GM21576 (cell line): ENCODE results near the gene PPIP5K2.
"Not testable (repeated sequence)": the region's sequence is repeated elsewhere in the genome, so short reads cannot be mapped to it uniquely, and the experiment has no call there.

ENCODE experiments used
- ATAC-seq: cut with Tn5 transposase; IDR thresholded peaks from one replicate; pipeline ENCODE4 v1.9.1; 2021; ENCODE audit warnings: mild to moderate bottlenecking, moderate library complexity; ENCODE audit not compliant: unreplicated experiment

The PPIP5K2 gene

DNA sequence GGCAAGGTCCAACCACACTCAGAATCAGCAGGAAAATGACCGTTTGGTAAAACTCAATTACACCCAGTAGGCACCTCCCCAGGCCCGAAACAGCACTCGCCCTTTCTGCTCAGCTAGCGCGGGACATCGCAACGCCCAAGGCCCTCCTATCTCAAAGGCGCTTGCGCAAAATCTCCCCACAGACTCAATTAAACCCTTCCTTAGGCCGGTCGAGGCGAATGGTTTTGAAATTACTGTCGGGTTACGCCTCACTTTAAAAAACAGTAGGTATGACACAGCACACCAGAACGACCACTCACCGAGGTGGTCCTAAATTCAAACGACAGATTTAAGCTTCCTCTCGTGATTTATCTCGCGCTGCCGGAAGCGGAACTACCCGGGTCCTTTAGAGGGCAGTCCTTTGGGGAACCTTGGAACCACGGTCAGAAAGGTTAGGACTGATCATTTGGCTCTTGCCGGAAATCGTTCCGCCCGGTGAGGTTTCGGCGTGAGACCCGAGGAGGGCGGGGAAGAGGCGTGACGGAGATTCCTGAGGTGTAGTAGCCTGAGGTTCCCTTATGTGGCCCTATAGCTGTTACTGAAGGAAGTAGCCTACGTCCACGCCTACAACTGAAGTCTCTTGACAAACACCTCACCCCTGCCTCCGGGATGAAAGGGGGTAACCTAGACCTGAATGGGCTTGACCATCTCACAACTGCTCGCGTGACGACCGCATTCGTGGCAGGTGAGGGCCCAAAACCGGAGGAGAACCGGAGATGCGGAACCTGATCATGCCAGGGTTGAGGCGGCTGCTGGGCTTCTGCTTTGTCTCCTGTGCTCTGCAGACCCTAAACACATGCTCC, at the start of gene PPIP5K2, which contains the start of gene GIN1:
Gene PPIP5K2 (plus strand): TSS at position 537 of the 842 bp plus-strand sequence. CDS start 9,289 bp downstream, outside the sequence.
Gene GIN1 (minus strand): TSS at position 374 of the 842 bp plus-strand sequence. CDS start 11,431 bp downstream, outside the sequence.
- peak; percentile 93 for ATAC-seq

DNA sequence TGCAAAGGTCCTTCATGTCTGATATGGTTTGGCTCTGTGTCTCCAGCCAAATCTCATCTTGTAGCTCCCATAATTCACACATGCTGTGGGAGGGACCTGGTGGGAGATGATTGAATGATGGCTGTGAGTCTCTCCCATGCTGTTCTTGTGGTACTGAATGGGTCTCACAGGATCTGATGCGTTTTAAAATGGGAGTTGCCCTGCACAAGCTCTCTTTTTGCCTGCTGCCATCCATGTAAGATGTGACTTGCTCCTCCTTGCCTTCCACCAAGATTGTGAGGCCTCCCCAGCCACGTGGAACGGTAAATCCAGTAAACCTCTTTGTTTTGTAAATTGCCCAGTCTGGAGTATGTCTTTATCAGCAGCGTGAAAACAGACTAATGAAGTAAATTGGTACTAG, 46.6 kb upstream of the PPIP5K2 start:
- not testable (repeated sequence) for ATAC-seq

DNA sequence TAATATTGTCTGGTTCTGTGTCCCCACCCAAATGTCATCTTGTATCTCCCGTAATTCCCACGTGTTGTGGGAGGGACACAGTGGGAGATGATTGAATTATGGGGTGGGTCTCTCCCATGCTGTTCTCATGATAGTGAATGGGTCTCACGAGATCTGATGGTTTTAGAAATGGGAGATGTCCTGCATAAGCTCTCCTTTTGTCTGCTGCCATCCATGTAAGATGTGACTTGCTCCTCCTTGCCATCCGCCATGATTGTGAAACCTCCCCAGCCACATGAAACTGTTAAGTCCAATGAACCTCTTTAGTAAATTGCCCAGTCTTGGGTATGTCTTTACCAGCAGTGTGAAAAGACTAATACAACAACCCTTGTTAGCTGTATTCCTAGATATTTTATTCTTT, 44.7 kb upstream of the PPIP5K2 start:
- no peak for ATAC-seq

GRCh38 chr5:103079796-103080195, 40.3 kb upstream of the PPIP5K2 start:
- ATAC-seq: no peak

DNA sequence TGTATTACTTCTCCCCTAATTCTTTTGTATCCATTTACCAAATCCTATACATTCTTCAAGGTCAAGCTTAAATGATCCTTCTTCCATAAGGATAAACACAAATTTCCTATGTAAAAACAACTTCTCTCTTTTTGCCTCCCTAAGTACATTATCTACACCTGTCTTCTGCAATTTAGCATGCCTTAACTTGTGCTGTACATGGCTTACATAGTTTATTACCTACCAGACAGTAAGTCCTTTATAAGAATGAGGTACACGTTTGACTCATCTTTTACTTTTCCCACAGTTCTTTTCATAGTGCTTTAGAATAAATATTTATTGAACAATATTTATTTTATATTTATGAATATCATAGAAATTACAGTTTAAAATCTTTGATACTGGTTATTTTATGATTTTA, 33.6 kb upstream of the PPIP5K2 start:
- ATAC-seq: no peak

DNA sequence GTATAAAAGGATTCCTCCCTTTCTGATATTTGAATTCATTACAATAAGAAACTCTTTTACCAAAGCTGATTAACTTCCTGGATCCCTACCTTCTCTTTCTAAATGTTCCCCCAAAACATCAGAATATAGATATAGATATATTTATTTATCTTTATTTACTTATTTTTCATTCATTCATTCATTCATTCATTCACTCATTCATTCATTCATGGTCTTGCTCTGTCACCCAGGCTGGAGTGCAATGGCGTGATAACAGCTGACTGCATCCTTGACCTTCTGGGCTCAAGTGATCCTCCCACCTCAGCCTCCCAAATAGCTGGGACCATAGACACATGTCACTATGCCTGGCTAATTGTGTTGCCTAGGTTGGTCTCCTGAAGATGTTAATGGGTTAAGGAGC, 30.8 kb upstream of the PPIP5K2 start:
- ATAC-seq: no peak

- ATAC-seq: no peak
Observed at GRCh38 chr5:103090791-103091190, 29.3 kb upstream of the PPIP5K2 start.

DNA sequence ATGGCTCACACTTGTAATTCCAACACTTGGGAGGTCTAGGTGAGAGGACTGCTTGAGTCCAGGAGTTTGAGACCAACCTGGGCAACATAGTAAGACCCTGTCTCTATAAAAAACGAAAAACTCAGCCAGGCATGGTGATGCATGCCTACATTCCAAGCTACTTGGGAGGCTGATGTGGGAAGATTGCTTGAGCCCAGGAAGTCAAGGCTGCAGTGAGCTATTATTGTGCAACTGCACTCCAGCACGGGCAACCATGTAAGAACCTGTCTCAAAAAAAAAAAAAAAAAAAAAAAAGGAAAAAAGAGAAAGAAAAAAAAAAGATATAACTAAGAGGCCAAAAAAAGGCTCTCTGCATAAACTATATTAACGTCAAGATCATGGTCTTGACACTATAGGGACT, 27.4 kb upstream of the PPIP5K2 start:
- no peak for ATAC-seq

DNA sequence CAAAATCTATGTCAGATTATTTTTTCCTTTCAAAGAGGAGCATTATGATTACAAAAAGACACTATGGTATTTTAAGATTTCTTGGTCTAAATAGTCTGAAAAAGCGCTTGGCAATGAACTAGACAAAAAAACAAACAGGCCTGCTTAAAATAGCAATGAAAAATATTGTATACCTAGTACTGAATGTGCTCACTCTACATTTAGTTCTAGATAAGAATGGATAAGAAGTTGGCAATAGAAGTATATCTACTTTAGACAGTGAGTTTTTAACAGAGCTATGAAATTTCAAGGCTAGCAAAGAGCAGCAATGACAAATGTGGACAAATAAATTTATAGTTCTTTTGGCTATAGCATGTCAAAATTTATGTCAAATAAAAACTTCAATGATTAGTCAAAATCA, 26.4 kb upstream of the PPIP5K2 start:
- ATAC-seq: no peak

GRCh38 chr5:103094737-103095136, 25.4 kb upstream of the PPIP5K2 start:
- ATAC-seq: no peak

DNA sequence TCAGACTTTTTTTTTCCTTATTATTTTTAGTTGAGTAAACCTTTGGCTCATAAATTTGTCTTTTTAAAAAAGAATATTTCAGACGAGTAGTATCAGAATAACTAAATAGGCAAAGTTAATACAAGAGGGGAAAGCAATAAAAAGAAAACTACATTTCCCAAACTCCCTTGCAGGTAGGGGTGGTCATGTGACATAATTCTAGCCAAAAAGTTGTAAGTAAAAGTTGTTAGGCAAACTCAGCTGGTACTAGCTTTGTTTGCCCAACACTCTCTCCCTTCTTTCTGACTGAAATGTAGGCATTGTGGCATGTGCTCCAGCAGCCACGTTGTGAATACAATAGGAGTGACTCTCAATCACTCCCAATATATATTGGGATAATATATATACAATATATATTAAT, 21.1 kb upstream of the PPIP5K2 start:
- ATAC-seq: no peak

DNA sequence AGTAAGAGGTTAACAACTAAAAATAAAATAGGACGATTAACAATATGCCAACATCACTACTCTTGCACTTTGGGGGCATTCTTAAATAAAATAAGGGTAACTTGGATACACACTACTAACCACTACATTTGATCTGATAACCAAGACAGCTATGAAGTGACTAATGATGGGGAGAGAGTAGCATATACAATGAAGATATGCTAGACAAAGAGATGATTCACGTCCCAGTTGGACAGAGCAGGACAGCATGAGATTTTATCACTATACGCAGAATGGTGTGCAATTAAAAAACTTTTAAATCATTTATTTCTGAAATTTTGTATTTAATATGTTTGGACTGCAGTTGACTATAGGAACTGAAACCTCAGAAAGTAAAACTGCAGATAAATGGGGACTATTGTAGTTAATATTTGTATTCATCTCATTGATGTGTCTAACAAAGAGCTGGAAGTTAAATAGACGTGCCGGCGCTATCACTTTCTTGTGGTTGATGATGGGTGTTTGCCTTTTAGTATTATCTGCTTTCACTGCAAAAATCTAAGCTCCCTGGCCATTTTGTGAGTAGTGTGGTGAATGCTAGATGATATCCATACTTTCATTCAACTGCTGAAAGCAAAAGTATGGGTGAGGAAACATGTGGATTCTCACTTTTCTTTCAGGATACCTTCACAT, 18.9 kb upstream of the PPIP5K2 start:
- ATAC-seq: no peak

GRCh38 chr5:103102234-103102633, 17.9 kb upstream of the PPIP5K2 start:
- ATAC-seq: no peak

- ATAC-seq: no peak
Observed at GRCh38 chr5:103108086-103108485, 12.0 kb upstream of the PPIP5K2 start.

- ATAC-seq: no peak
Observed at GRCh38 chr5:103109277-103109676, 10.8 kb upstream of the PPIP5K2 start.

DNA sequence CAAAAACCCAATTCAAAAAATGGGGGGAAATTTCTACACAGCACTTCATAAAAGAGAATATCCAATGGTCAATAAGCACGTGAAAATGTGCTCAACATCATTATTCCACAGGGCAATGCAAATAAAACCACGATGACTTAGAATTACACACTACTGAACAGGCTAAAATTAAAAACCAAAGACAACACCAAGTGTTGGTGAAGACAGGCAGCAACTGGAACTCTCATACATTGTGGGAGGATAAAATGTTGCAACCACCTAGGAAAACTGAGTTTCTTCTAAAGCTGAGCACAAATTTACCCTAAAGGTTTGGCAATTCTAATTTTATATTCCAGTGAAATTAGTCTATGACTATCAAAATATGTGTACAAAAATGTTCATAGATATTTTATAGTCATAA, 9.7 kb upstream of the PPIP5K2 start:
- ATAC-seq: no peak

DNA sequence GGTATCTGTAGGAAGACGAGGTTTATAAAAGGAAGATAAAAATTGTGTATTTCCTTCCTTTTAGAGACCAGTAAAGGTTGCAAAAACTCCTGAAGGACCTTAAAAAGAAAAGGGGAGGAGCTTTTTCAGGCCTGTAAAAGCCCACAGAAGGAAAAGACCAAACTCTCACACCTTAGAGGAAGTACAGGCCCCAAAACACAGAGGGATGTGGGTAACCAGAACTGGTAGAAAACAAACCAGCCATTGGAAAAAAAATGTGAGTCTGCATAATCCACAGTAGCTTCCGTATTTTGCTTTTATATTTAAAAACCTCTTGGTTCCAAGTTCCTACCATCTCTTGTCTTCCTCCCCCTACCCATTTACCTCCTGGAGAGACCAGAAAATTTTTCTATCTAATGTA, 8.6 kb upstream of the PPIP5K2 start:
- ATAC-seq: no peak

DNA sequence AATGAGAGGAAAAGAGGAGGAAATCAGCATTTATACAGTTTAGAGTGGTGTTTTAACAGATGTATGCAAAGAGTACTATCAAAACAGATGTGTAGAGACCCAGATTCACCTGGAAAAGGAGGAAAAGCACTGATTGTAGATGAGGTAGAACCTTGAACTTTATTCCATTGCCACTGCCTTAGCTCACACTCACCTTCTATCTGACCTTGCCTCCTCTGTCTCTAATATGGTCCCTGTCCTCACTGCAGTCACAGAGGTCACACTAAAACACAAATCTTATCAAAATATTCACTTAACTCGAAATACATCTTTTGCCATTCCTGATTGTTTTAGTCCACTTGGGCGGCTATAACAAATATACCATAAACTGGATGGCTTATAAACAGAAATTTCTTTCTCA, 7.2 kb upstream of the PPIP5K2 start:
- no peak for ATAC-seq

- no peak for ATAC-seq
Observed at GRCh38 chr5:103114440-103114839, 5.7 kb upstream of the PPIP5K2 start.

GRCh38 chr5:103117471-103117991, 2.6 kb upstream of the PPIP5K2 start:
- ATAC-seq: no peak

DNA sequence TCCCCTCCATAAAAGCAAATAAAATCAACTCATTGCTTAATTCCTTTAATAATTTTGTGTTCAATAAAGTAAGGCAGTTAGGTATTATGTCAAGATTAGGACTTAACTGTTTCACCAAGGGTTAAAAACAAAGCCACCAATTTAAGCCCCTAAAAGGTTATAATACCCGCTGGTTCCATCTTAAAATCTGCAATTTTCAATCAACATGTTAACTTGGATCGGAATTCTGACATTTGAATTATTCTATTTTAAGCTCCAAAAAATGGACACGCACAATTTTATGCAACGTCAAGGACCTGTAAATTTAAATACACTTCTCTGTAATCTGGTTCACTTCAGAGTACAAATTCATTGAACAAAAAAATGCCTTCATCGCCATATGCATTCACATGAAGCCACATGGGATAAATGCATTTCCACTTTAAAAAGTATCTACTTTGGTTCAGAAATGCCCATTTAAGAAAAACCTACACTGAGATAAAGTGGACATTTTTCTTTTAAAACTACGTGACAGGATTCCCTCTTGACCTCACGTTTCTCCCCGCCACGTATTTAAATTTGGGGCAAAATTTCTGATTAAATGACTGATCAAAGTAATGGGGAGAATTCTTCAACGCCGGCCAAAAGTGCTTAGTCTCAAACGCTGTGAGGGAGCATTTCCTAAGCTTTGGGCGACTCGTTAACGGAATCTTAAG, 884 bp upstream of the PPIP5K2 start:
- no peak for ATAC-seq
